OCI-M2 (cell line): Measurements from ENCODE around the gene PLA2G3.
"Not testable (repeated sequence)": the region's sequence is repeated elsewhere in the genome, so short reads cannot be mapped to it uniquely, and the experiment has no call there.

Experiments
- DNase-seq: peaks from one replicate; lab custom pipeline; 2025; ENCODE audit not compliant: unreplicated experiment; lab: John Stamatoyannopoulos, UW

Gene PLA2G3, protein sequence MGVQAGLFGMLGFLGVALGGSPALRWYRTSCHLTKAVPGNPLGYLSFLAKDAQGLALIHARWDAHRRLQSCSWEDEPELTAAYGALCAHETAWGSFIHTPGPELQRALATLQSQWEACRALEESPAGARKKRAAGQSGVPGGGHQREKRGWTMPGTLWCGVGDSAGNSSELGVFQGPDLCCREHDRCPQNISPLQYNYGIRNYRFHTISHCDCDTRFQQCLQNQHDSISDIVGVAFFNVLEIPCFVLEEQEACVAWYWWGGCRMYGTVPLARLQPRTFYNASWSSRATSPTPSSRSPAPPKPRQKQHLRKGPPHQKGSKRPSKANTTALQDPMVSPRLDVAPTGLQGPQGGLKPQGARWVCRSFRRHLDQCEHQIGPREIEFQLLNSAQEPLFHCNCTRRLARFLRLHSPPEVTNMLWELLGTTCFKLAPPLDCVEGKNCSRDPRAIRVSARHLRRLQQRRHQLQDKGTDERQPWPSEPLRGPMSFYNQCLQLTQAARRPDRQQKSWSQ

DNA sequence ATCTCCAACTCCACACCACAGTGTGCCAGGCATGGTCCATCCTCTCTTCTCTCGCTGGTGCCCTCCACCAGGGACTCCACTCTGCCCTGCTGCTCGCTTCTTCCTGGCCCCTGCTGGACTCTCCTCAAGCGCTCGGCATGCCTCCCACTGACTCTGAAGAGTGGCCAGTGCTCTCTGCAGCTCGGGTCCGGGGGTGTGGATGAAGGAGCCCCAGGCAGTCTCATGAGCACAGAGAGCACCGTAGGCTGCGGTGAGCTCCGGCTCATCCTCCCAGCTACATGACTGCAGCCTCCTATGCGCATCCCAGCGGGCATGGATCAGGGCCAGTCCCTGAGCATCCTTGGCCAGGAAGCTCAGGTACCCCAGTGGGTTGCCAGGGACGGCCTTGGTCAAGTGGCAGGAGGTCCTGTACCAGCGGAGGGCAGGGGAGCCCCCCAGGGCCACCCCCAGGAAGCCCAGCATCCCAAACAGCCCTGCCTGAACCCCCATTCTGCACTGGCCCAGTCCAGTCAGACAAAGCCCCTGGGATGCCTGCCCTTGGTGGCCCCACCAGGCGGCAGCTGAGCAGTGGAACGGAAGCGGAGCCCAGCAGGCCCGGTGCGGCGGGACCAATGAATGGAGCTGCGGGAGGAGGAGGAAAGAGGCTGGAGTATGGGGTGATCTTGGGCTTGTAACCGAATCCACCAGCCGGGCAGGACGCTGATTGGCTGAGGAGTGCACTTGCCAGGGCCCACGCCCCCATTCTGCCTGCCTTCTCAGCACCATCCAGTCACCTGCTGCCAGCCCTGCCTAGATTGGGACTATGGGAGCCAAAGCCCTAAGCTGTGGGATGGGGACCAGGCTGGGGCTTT, at the start of gene PLA2G3:
Gene PLA2G3, minus strand, starts transcription at position 643 of the 851 bp plus-strand sequence. Its CDS starts 154 bp downstream, at position 489.
- DNase-seq = no peak

DNA sequence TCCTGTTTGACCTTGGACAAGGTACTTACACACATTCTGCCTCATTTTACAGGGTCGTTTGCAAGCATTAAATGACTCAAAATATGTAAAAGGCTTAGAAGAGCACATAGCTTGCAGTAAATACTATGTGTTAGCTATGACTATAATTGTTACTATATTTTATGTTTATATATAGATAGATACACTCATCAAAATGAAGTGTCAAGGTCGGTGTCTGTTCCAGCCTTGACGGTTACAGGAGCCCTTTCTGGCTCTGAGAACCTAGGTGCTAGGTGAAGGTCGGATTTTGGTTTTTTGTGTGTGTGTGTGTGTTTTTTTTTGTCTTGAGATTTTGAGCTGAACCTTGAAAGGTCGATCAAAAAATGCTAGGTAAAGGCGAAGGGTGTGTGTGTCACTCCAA, 47.3 kb upstream of the PLA2G3 start:
- no peak for DNase-seq

DNA sequence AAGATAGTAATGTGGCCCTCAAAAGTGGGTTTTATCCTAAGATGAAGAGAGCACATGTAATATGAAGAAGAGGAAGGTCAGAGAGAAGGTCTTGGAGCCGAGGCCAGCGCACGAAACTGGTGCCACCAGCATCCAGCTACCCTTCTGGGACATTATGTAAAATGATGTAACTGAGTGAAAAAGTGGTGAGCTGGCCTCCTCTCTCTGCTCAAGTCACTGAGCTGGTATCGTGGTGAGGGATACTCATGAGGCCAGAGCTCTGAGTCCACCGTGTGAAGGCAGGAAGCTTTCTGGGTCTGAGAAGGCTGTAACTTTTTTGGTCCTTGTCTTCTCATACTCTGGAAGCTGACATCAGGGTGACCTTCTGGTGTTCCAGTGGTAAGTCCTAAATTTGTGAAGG, 44.7 kb upstream of the PLA2G3 start:
- no peak for DNase-seq

DNA sequence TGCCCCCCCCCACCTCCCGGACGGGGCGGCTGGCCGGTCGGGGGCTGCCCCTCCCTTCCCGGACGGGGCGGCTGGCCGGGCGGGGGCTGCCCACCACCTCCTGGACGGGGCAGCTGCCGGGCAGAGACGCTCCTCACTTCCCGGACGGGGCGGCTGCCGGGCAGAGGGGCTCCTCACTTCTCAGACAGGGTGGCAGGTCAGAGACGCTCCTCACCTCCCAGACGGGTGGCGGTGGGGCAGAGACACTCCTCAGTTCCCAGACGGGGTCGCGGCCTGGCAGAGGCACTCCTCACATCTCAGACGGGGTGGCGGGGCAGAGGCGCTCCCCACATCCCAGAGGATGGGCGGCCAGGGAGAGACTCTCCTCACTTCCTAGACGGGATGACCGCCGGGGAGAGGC, 43.7 kb upstream of the PLA2G3 start:
- no peak for DNase-seq

DNA sequence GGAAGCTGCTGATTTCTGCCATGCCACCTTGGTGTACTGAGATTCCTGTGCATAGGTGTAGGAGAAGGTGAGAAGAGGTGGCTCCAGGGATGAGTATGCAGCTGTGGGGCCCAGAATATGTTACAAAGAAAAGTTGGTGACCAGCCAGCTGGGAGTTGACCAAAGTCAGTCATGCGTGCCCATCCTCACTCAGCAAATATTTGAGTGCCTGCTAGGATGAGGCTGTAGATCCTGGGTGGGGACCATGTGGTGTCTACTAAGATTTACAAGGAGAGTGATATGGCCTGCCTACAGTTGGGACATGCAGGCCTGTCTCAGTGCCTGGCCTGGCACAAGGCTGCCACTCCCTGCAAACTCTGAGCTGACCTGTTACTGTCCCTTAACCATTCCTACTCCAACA, 39.0 kb upstream of the PLA2G3 start:
- DNase-seq = no peak

DNA sequence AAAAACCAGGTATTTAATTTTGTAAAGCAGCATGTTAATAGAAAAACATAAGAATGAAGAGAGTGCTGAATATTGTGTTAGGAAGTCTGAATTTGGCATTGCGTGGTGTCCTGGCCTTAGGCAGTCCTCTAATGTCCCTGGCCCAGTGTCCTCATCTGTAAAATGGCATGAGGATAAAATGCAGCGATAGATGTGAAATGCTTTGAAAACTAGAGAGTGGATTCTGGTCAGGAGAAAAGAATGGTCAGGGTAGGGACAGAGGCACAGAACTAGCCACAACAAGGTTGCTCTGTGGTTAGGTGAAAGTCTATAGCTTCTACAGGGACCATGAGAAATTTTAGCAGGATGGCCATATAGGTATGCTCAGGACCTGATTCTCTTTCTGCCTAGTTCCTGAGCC, 38.6 kb upstream of the PLA2G3 start:
- DNase-seq = no peak

DNA sequence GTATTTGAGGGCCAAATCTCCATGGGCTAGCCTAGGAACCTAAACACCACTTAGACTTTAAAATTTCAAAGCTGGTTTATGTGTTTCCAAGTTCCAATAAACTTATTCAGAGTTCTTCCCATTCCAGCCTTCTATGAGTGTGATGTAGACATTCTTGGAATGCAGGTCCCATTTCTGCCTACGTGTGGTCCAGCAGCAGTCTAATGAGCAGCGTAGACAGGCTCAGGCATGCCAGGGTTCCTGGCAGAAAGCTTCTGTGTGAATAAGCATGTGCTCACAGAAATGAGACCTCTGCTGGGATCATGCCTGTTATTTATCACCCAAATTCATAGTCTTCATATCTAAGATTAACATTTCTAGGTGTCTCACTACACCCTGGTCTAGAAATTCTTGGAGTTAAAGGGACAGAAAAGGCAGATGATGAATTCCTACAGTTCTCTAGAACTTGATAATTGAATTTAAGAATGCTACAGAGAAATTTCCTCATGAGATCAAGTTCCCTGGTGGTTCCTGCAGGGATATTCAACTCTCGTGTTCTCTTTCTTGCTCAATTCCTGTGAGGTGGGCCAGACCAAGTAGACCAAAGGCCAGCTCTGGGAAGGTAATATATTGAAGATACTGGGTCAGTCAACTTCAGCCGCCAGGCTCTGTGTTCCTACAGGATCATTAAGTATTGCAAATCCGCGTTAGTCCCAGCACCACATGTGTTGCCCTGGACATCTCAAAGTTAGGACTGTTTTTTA, 37.3 kb upstream of the PLA2G3 start:
- no peak for DNase-seq

DNA sequence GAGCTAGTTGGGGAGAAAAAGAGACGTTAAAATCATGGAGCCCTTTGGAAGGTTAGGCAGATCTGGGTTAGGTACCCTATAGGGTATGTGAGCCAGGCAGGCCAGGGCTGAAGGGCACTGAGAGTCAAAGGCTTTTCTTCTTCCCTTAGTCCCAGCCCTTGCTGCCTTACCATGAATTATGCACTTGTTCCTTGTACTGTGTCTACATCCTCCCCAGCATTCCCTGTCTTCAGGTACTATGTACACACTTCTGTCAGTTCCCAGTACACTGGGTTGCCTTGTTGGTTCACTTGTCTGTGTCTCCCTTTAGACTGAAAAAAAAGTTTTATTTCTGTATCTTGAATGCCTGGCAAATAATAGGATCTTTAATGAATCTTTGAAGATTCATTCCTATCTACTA, 36.6 kb upstream of the PLA2G3 start:
- no peak for DNase-seq

DNA sequence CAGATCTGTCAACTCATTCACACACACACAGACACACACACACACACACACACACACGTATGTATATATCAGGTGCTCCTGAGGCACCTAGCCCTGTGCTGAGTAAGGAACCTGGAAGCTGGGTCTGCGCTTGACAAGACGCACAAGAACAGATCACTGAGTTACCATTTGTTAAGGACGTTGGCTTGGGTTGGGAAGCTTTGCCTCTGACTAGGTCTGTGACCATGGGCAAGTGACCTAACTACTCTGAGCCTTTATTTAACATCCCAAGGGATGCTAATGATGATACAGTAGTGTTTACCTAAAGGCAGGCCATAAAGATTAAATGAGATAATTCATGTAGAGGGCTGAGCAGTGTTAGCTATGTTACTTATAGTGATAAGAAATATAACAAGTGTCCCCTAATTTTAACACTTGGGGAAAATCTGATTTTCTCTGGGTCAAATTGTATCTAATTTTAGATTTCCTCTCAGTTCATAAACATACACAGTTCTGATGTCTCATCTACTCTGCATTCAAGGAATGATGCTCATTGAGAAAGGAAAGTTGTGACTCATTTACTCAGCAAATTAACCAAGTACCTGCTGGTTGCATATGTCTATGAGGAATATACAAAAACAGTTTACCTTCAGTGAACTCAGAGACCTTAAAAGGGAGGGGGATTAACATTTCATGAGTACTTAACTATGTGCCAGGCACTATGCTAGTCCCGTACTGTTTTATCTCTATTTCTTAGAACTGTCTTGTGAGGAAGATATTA, 33.3 kb upstream of the PLA2G3 start:
- DNase-seq = no peak

DNA sequence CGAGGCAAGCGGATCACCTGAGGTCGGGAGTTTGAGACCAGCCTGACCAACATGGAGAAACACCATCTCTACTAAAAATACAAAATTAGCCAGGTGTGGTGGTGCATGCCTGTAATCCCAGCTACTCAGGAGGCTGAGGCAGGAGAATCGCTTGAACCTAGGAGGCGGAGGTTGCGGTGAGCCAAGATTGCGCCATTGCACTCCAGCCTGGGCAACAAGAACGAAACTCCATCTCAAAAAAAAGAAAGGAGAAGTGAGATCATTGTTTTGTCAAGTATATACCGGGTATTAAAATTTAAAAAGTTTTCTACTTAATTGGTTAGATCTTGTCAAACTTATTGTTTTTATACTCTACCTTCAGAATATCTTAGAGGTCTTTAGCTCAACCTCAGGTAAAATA, 31.4 kb upstream of the PLA2G3 start:
- not testable (repeated sequence) for DNase-seq

DNA sequence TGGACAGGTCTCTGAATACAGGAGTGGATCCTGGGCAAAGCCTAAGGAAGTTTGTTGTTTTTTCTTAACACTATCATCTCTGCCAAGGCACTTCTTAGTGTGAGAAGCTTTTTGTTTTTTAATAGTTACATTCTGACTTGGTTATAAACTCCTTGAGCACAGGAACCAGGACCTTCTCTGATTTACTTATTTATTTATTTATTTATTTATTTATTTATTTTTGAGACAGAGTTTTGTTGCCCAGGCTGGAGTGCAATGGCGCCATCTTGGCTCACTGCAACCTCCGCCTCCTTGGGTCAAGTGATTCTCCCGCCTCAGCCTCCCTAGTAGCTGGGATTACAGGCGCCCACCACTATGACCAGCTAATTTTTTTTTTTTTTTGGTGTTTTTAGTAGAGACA, 30.7 kb upstream of the PLA2G3 start:
- no peak for DNase-seq

DNA sequence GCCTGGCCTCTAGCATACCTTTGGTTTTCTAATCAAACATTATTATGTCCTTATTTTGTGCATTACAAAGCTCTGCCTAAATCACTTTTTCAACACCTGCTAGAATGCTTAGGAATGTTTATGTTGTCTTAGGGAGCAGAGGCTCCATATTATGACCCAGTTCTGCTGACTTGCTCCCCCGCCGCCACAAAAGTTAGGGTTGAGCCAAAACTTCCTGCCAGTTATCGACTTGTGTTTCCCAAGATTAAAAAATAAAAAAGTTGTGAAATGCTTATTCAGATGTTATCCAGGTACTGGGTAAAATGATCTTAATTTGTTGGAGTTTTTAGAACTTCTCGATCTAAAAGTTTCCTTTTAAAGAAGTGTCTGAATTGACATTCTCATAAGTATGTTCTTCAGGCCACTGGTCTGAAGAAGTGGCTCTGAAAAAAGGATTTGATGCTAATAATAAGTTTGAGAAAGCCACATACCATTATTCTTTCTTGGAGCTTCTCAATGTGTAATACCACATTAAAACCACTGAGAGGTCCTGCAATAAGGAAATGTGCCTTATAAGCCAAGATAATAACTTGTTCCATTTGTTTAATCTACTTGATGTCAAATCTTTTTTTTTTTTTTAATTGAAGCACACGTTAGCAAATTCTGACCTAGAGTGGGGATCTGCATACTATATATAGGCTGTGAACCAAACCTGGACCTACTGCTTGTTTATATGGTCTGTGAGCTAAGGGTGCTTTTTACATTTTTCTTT, 21.9 kb upstream of the PLA2G3 start:
- DNase-seq = no peak

DNA sequence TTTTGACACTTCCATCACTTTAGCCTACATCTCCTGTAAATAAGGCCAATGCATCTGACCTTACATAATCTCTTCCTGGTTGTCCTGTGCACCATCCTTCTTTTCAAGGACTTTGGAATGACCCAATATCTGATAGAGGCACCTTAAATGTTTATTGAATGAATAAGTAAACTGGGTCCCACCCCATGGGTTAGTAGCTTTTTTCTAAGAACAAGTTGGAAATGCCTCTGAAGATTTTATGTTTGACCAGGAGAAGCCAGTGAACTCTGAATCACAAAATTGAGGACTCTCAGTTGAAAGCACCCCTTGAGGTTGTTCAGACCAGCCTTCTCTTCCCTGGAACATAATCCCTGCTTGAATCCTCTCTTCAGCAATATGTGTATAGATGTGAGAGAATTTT, 21.1 kb upstream of the PLA2G3 start:
- DNase-seq = no peak

DNA sequence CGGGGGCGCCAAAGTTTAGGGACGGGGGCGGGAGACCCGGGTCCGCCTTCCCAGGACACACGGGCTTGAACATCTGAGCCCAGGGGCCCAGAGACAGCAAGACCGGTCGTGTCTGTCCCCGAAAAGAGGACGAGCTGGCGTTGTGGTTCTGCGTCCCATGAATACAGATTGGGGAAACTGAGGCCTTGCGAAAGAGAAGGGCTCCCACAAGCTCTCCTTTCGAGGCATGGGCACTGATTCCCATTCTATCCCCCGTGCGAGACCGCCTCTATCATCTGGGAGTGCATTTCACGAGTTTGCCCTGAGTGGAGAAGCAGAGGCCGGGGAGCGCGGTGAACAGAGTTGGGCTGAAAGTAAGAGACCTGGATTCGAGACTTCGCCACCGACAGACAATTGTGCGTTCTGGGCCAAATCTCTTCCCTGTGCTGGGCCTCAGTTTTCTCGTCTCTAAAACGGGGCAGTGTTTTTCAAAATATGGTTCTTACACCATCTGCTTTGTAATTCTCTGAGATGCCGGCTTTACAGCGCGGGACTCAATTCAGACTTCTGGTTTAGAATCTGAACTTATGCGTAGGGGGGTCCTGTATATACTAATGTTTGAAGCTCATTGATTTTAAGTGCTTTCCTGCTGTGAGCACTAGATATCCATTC, 20.1 kb upstream of the PLA2G3 start:
- no peak for DNase-seq

DNA sequence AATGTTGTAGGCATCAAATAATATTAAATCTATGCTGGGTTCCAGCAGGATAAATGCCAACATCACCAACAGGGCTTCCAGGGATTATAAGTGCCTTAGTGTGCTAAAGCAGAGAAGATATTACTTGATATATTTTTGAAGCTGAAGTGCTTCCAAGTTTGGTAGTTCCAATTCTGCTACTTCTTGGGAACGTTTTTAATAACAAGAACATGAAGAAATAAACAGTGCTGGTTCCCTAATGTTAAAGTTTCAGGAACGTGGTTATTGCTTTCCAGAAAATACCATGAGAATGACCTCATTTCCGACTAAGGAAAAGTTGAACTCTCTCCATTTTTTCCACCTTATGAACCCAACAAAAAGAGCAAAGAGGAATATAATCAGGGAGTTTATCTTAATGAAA, 15.1 kb upstream of the PLA2G3 start:
- DNase-seq = no peak

DNA sequence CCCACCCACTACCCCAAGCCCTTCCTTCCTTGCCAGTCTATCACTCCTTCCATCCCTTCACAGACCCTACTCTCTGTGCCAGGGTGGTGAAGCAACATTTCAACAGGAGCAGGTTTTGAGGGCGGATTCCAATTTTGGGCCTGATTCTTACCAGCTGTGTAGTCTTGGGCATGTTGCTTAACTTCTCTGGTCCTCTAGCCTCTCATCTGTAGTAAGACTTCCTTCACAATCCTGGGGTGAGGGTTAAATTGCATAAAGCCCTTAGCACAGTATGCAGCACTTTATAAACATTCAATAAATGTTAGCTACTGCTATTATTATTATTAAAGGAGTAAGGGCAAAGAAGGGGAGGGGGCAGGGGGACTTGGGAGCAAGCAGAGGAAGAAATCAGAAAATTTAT, 14.7 kb upstream of the PLA2G3 start:
- DNase-seq = no peak

DNA sequence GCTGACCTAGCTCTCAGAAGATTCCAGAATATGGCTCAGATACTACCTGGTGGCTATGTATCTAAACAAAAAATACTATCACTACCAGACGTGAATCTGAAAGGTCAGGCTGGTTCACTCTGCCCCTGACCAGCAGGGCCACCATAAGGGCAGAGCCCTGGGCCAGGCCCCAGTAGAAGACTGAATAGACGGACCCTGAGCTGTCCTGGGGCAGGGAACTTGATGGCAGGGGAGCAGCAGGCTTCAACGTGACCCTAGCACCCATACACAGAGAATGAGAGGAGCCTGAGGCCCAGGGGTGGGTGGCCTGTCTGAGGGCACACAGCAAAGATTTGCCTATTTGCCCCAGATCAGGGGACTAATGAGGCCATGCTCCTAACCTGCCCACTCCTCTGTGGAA, 13.0 kb upstream of the PLA2G3 start:
- DNase-seq = no peak

DNA sequence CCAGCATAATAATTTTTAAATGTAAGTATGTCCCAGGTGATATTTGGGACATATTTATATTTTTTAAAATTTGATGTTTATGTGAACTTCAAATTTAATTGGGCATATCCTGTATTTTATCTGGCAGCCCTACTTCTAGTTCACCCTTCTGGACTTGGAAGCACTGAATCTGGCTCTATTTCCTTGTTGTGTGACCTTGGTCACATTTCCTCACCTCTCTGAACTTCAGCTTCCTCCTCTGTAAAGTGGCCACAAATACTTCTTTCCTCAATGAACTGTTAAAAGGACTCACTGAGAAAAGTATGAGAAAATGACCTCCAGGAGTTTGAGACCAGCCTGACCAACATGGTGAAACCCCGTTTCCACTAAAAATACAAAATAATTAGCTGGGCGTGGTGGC, 11.6 kb upstream of the PLA2G3 start:
- DNase-seq = no peak

DNA sequence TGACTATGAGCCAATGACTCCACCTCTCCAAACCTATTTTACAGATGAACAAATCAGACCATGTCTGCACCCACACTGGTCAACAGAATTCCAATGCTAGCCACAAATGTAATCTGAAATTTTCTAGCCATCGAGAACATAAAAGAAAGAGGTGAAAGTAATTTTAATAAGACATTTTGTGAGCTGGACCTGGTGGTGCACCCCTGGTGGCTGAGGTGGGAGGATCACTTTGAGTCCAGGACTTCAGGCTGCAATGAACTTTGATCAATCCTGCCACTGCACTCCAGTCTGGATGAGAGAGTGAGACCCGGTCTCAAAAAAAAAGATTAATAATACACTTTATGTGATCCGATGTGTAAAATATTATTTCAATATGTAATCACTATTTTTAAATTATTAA, 10.3 kb upstream of the PLA2G3 start:
- no peak for DNase-seq
